GM10266 (cell line): Measurements from ENCODE around the gene KNDC1.

Experiments
- DNase-seq: peaks from one replicate; pipeline ENCODE4 v3.0.0; 2012; ENCODE audit errors: extremely low spot score
- CTCF ChIP-seq: IDR thresholded peaks from 2 replicates; pipeline ENCODE4 v1.5.1; 2012; ENCODE audit warnings: mild to moderate bottlenecking, low read depth; ENCODE audit not compliant: control insufficient read depth, insufficient read depth; ENCODE audit errors: missing control alignments

The KNDC1 gene

GRCh38 chr10:133235265-133235855, 75.3 kb downstream of the KNDC1 start:
- no peak for DNase-seq
- TF ChIP-seq CTCF = no peak

GRCh38 chr10:133235932-133236331, 75.9 kb downstream of the KNDC1 start:
- TF ChIP-seq CTCF = no peak
- DNase-seq = no peak

- no peak for DNase-seq
- TF ChIP-seq CTCF = no peak
These were observed 76.6 kb downstream of the KNDC1 start for GRCh38 chr10:133236401-133237240.

GRCh38 chr10:133237241-133237587, 77.2 kb downstream of the KNDC1 start:
- TF ChIP-seq CTCF = no peak
- DNase-seq = no peak

GRCh38 chr10:133237588-133238465, 77.8 kb downstream of the KNDC1 start, which contains the start of gene VENTX:
TSS of gene VENTX (plus strand) at chr10:133237855. CDS start at chr10:133237915, 60 bp downstream.
- no peak for DNase-seq
- no peak for TF ChIP-seq CTCF

GRCh38 chr10:133238466-133238804, 78.4 kb downstream of the KNDC1 start:
- TF ChIP-seq CTCF = no peak
- no peak for DNase-seq
